ENCODE results near the gene PRKAB1.
A peak's percentile ranks its signal among the peaks of the same experiment; 100 is the strongest.
"Not testable (repeated sequence)": the region's sequence is repeated elsewhere in the genome, so short reads cannot be mapped to it uniquely, and the experiment has no call there.

The PRKAB1 gene, protein sequence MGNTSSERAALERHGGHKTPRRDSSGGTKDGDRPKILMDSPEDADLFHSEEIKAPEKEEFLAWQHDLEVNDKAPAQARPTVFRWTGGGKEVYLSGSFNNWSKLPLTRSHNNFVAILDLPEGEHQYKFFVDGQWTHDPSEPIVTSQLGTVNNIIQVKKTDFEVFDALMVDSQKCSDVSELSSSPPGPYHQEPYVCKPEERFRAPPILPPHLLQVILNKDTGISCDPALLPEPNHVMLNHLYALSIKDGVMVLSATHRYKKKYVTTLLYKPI

GRCh38 chr12:119667577-119668323 is at the start of gene PRKAB1:
PRKAB1 (plus strand) TSS chr12:119668133; CDS start chr12:119668245, 112 bp downstream.
- DNase-seq (ENCODE audit: low spot score), result peak; percentile 96

DNA sequence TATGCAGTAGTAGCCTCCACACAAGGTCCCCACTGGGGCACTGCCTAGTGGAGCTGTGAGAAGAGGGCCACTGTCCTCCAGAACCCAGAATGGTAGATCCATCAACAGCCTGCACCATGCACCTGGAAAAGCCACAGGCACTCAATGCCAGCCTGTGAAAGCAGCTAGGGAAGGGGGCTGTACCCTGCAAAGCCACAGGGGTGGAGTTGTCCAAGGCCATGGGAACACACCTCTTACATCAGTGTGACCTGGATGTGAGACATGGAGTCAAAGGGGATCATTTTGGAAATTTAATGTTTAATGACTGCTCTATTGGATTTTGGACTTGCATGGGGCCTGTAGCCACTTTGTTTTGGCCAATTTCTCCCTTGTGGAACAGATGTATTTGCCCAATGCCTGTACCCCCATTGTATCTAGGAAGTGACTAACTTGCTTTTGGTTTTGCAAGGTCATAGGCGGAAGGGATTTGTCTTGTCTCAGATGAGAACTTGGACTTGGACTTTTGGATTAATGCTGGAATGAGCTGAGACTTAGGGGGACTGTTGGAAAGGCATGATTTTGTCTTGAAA is 49.5 kb upstream of the PRKAB1 start:
- DNase-seq (ENCODE audit: low spot score), result not testable (repeated sequence)

DNA sequence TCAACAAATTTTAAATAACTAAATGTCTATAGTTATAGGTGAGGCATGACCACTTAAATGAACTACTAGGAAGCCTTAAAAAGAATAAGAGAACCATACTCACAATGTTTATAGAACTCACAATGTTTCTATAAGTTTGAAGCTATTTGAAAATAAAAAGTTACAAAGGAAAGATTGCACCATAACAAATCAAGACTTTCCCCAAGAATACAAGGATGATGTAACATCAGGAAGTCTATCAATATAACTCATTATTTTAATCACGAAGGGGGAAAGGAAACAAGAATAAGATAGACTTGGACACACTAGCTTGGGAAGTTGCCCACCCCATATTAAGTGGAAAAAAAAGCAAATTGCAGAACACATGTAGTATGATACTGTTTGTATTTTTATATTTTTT is 47.4 kb upstream of the PRKAB1 start:
- no peak for DNase-seq (ENCODE audit: low spot score)

GRCh38 chr12:119621878-119622277 is 46.1 kb upstream of the PRKAB1 start:
- no peak for DNase-seq (ENCODE audit: low spot score)

GRCh38 chr12:119624966-119625365 is 43.0 kb upstream of the PRKAB1 start:
- DNase-seq (ENCODE audit: low spot score), result no peak

DNA sequence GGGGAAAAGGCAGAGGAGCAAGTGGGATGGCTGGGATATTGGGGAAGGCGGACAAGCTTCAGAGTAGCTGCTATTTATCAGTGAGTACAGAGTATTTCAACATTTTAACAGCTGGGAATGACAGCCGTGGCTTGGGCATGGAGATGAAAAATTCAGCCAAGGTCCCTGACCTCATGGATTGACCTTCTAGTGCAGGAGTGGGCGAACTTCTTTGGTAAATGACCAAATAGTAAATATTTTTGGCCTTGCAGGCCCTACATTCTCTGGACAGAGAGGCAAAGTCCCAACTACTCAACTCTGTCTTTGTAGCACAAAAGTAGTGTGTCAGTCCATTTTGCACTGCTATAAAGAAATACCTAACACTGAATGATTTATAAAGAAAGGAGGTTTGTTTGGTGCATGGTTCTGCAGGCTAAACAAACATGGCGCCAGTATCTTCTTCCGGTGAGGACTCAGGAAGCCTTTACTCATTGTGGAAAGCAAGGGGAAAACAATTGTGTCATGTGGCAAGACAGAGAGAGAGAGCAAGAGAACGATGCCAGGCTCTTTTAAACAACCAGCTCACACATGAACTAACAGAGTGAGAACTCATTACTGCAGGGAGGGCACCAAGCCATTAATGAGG is 40.8 kb upstream of the PRKAB1 start:
- no peak for DNase-seq (ENCODE audit: low spot score)

DNA sequence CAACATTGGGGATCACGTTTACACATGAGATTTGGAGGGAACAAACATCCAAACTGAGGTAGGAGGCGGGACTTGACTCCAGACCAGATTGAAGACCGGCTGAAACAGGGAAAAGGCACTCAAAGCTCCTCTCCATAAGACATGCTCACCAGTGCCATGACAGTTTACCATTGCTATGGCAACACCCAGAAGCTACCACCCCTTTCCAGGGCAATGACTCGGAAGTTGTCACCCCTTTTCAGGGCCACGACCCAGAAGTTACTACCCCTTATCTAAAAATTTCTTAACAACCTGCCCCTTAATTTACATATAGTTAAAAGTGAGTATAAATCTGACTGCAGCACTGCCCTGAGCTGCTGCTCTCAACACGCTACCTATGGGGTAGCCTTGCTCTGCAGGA is 40.2 kb upstream of the PRKAB1 start:
- no peak for DNase-seq (ENCODE audit: low spot score)

GRCh38 chr12:119630223-119630780 is 37.6 kb upstream of the PRKAB1 start:
- no peak for DNase-seq (ENCODE audit: low spot score)

DNA sequence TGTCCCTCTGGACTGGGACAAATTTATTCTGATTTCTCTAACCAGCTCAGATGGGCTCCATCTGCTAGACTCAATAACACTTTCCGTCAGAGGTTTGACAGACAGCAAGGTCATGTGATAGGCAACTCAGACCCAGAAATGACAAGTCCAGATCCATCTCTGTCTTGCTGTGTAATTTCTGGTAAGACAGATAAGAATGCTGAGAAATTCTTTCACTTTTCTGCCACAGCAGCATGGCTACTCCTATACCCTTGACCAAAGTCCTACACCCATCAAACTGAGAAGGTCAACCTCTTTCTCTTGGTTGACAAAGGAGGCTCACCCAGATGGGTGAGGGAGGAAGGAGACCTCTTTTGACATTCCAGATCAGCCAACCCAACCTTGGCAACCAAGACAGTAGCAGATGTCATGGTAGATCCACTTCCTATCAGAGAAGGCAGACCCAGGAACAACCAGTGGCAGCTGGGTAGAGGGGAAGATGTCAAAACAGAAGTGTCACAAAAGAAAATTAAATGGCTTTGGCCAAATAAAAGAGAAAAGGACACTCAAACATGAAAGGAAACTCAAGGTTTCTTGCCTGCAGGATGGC is 36.9 kb upstream of the PRKAB1 start:
- DNase-seq (ENCODE audit: low spot score), result no peak

GRCh38 chr12:119631930-119632678 is 35.8 kb upstream of the PRKAB1 start:
- DNase-seq (ENCODE audit: low spot score), result no peak

DNA sequence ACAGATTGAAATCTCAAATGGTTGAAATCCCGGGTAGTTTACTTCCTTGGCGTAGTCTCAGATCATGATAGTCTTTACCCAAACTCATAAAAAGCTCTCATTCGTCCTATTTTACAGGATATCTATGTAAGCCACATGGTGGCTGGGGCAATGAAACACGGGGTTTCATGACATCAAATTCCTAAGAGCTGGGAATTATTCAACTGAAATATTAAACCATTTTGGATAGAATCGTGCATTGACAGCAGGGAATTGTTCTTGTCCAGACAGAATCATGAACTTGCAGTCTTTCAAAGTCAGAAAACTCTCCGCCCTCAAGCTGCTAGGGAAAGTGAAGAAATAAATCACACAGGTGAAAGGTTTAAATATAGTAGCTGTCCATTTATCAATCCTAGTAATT is 33.2 kb upstream of the PRKAB1 start:
- no peak for DNase-seq (ENCODE audit: low spot score)

GRCh38 chr12:119642986-119643385 is 24.9 kb upstream of the PRKAB1 start:
- no peak for DNase-seq (ENCODE audit: low spot score)

DNA sequence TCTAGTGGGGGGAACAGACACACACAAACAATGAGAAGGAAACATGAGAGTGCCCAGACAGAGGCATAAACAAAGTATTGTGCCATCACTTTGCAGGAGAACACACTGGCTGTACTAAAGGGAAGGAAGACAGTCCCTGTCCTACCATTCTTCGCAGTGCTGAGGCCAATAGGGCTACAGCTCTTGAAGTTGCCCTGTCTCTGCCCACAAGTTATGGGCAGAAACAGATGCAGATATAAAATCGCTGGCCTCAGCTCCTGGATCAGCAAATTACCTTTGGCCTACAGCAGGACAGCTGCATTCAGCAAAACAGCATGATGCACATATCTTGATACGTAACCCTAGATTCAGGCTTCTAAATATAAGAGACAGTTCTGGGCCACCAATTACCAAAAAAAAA is 23.0 kb upstream of the PRKAB1 start:
- no peak for DNase-seq (ENCODE audit: low spot score)

DNA sequence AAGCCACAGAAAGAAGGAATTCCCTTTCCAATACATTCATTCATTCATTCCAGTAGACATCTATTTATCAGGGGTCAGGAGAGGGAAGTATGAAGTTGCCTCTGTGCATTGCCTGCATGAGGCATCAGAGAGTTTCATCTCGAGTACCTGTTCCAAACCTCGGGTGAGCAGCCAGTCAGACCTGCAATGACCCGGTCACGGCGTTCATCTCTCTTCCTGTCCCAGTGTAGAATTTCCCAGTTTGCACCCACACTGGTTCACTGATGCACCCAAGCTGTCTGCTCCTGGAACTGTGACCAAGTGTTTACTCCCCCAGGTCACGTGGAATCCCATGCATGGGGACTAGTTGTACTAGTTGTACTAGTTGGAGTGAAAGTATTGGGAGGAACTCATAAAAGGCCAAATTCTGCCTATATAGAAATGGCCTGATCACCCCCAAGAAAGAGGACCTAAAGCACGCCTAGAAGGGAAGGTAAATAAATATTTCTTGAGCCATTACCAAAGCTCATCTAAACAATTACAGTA is 22.3 kb upstream of the PRKAB1 start:
- DNase-seq (ENCODE audit: low spot score), result no peak

GRCh38 chr12:119649202-119649808 is 18.6 kb upstream of the PRKAB1 start:
- DNase-seq (ENCODE audit: low spot score), result peak; percentile 52

DNA sequence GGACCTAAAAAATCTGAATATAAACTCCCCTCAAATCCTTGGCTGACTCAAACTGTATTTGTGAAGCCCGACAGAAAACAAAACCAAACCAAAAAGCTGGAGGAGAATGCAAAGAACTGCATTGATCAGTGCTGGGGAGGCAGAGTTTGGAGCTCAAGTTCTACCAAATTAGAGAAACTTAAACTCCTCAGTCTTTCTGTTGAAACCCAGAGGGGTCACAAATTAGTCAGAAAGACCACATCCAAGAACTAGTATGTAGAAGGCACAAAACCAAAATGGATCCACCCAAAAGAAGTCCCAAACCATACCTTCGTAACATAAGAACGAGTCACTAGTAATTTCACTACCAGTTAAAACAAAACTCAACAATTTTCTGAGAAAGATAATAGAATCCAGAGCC is 15.3 kb upstream of the PRKAB1 start:
- DNase-seq (ENCODE audit: low spot score), result no peak

GRCh38 chr12:119657001-119657400 is 10.9 kb upstream of the PRKAB1 start:
- not testable (repeated sequence) for DNase-seq (ENCODE audit: low spot score)

DNA sequence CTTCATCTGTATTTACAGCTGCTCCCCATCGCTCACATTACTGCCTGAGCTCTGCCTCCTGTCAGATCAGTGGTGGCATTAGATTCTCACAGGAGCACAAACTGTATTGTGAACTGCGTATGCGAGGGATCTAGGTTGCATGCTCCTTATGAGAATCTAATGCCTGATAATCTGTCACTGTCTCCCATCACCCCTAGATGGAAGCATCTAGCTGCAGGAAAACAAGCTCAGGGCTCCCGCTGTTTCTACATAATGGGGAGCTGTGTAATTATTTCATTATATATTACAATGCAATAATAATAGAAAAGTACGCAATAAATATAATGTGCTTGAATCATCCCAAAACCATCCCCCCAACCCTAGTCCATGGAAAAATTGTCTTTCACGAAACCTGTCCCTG is 9.8 kb upstream of the PRKAB1 start:
- not testable (repeated sequence) for DNase-seq (ENCODE audit: low spot score)

GRCh38 chr12:119659289-119659897 is 8.5 kb upstream of the PRKAB1 start:
- DNase-seq (ENCODE audit: low spot score), result peak; percentile 61

DNA sequence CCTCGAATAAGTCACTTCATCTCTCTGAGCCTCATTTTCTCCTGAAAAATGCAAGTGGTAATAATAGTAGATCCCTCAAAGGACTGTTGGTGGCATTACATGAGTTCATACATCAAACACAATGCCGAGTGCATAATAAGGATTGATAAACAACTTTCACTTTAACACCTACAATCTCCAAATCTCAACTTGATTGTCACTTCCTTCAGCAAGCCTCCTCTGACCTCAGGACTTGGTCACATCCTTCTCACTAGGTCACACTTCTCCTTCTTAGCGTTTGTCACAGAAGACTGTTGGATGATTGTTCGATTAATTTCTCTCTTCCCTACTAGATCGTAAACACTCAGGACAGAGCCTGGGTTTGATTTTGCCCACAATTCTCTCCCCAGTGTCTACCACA is 7.9 kb upstream of the PRKAB1 start:
- DNase-seq (ENCODE audit: low spot score), result no peak

Measured in germinal center (tissue), 1 donor.